HepG2 (cell line): ENCODE data around the gene FCAR.

Experiments used
- ARNT ChIP-seq: fragments of 450-650 bp; IDR thresholded peaks from 2 replicates; pipeline ENCODE4 v1.6.1; 2017
- PAWR ChIP-seq: sonication (generic); formaldehyde crosslinking; IDR thresholded peaks from 2 replicates; pipeline ENCODE4 v1.4.0; 2020; ENCODE audit warnings: missing genetic modification reagents, mild to moderate bottlenecking, borderline replicate concordance
- POLR2A ChIP-seq, 2 experiments: IDR thresholded peaks; 2 replicates each; pipeline ENCODE4 v1.6.1; 2011; ENCODE audit warnings: low read depth in 2 of 2, low read length in 2 of 2, mild to moderate bottlenecking in 1 of 2, moderate library complexity in 1 of 2; ENCODE audit not compliant: insufficient read depth in 1 of 2
- SOX6 ChIP-seq, 2 experiments: fragments of 450-650 bp in 1 of 2; sonication (generic) in 1 of 2; formaldehyde crosslinking in 1 of 2; IDR thresholded peaks; 2 replicates each; pipeline versions ENCODE4 v1.4.0 to v1.6.1; 2017 to 2020; ENCODE audit warnings: antibody characterized with exemption in 1 of 2, mild to moderate bottlenecking in 1 of 2, missing genetic modification reagents in 1 of 2
- ZFP37 ChIP-seq: sonication (generic); formaldehyde crosslinking; IDR thresholded peaks from 2 replicates; pipeline ENCODE4 v1.4.0; 2020; ENCODE audit warnings: missing genetic modification reagents, borderline replicate concordance
- ZFP90 ChIP-seq: sonication (generic); formaldehyde crosslinking; IDR thresholded peaks from 2 replicates; pipeline ENCODE4 v1.8.0; 2022; ENCODE audit warnings: missing genetic modification reagents, mild to moderate bottlenecking, inconsistent platforms, borderline replicate concordance
- ZNF776 ChIP-seq: sonication (generic); formaldehyde crosslinking; IDR thresholded peaks from 2 replicates; pipeline ENCODE4 v1.4.0; 2020; ENCODE audit warnings: mild to moderate bottlenecking, missing genetic modification reagents
- TF ChIP-seq, protein P1 (sequence below): sonication (generic); formaldehyde crosslinking; conservative IDR thresholded peaks from 2 replicates; pipeline ENCODE4 v1.4.0; 2020; ENCODE audit warnings: missing genetic modification reagents
- TF ChIP-seq, protein P2 (sequence below): sonication (generic); formaldehyde crosslinking; IDR thresholded peaks from 2 replicates; pipeline ENCODE4 v1.5.1; 2020; ENCODE audit warnings: missing genetic modification reagents, mild to moderate bottlenecking, borderline replicate concordance
- TF ChIP-seq, protein P3 (sequence below): IDR thresholded peaks from 2 replicates; pipeline ENCODE4 v1.6.1; 2012; ENCODE audit warnings: inconsistent platforms
- TF ChIP-seq, protein P4 (sequence below): sonication (generic); formaldehyde crosslinking; IDR thresholded peaks from 2 replicates; pipeline ENCODE4 v1.5.0; 2020; ENCODE audit warnings: mild to moderate bottlenecking, missing genetic modification reagents, moderate library complexity
- TF ChIP-seq, protein P5 (sequence below): sonication (generic); formaldehyde crosslinking; IDR thresholded peaks from 2 replicates; pipeline ENCODE4 v1.4.0; 2020; ENCODE audit warnings: missing genetic modification reagents, mild to moderate bottlenecking, borderline replicate concordance

DNA sequence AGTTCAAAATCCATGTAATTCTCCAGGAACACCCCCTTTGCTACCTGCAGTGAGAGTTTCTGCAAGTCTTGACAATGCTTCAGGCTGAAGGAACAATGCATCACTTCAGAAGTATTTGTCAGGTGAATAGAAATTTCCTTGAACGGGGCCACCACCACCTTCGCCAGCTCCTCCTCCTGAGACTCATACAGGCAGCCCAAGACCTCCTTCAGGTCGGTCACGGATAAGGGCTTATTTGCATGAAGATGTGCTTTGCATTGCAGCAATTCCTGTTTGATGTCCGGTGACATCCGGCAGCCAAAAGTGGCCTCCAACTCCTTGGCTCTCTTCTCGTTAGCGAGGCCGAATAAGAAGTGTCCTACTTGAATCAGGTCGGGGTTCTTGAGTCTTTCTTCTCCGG is 64.9 kb downstream of the FCAR start:
- TF ChIP-seq PAWR (CRISPR knock-in tag) (no peak), POLR2A (IDR thresholded peaks at IDR 0.05; ENCODE audit: insufficient read depth in 1 of 2, low read depth in 2 of 2, low read length in 2 of 2) (no peak), SOX6 (IDR thresholded peaks at IDR 0.05) (no peak), SOX6 (CRISPR knock-in tag; IDR thresholded peaks at IDR 0.05) (no peak), ZNF776 (no peak), ARNT (no peak), ZFP90 (CRISPR knock-in tag) (no peak), ZFP37 (CRISPR knock-in tag) (no peak)
- TF ChIP-seq, protein P1, sequence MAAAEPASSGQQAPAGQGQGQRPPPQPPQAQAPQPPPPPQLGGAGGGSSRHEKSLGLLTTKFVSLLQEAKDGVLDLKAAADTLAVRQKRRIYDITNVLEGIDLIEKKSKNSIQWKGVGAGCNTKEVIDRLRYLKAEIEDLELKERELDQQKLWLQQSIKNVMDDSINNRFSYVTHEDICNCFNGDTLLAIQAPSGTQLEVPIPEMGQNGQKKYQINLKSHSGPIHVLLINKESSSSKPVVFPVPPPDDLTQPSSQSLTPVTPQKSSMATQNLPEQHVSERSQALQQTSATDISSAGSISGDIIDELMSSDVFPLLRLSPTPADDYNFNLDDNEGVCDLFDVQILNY (CRISPR knock-in tag) = no peak
- TF ChIP-seq, protein P2, sequence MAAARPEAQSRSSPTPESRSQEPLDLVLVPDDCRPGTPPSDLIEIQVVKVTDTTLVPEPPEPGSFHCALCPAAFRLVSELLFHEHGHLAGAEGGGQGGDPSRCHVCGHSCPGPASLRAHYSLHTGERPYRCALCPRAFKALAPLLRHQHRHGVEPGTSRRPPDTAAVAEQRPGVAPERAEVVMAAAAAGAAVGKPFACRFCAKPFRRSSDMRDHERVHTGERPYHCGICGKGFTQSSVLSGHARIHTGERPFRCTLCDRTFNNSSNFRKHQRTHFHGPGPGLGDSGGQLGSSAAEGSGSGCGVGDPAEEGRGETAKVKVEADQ (CRISPR knock-in tag) = no peak
- TF ChIP-seq, protein P3, sequence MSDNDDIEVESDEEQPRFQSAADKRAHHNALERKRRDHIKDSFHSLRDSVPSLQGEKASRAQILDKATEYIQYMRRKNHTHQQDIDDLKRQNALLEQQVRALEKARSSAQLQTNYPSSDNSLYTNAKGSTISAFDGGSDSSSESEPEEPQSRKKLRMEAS = no peak
- TF ChIP-seq, protein P4, sequence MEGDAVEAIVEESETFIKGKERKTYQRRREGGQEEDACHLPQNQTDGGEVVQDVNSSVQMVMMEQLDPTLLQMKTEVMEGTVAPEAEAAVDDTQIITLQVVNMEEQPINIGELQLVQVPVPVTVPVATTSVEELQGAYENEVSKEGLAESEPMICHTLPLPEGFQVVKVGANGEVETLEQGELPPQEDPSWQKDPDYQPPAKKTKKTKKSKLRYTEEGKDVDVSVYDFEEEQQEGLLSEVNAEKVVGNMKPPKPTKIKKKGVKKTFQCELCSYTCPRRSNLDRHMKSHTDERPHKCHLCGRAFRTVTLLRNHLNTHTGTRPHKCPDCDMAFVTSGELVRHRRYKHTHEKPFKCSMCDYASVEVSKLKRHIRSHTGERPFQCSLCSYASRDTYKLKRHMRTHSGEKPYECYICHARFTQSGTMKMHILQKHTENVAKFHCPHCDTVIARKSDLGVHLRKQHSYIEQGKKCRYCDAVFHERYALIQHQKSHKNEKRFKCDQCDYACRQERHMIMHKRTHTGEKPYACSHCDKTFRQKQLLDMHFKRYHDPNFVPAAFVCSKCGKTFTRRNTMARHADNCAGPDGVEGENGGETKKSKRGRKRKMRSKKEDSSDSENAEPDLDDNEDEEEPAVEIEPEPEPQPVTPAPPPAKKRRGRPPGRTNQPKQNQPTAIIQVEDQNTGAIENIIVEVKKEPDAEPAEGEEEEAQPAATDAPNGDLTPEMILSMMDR (CRISPR knock-in tag) = no peak
- TF ChIP-seq, protein P5, sequence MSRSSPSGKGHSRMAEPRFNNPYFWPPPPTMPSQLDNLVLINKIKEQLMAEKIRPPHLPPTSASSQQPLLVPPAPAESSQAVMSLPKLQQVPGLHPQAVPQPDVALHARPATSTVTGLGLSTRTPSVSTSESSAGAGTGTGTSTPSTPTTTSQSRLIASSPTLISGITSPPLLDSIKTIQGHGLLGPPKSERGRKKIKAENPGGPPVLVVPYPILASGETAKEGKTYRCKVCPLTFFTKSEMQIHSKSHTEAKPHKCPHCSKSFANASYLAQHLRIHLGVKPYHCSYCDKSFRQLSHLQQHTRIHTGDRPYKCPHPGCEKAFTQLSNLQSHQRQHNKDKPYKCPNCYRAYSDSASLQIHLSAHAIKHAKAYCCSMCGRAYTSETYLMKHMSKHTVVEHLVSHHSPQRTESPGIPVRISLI (CRISPR knock-in tag) = no peak
